ENCODE measurements around the gene NOS3.

The NOS3 gene

DNA sequence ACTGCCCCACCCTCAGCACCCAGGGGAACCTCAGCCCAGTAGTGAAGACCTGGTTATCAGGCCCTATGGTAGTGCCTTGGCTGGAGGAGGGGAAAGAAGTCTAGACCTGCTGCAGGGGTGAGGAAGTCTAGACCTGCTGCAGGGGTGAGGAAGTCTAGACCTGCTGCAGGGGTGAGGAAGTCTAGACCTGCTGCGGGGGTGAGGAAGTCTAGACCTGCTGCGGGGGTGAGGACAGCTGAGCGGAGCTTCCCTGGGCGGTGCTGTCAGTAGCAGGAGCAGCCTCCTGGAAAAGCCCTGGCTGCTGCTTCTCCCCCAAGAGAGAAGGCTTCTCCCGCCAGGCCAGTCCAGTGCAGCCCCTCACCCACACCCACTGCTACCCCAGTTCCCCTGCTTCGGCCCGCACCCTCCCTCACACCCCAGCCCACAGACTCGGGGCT is 6.3 kb downstream of the NOS3 start:
- TF ChIP-seq, protein P1, sequence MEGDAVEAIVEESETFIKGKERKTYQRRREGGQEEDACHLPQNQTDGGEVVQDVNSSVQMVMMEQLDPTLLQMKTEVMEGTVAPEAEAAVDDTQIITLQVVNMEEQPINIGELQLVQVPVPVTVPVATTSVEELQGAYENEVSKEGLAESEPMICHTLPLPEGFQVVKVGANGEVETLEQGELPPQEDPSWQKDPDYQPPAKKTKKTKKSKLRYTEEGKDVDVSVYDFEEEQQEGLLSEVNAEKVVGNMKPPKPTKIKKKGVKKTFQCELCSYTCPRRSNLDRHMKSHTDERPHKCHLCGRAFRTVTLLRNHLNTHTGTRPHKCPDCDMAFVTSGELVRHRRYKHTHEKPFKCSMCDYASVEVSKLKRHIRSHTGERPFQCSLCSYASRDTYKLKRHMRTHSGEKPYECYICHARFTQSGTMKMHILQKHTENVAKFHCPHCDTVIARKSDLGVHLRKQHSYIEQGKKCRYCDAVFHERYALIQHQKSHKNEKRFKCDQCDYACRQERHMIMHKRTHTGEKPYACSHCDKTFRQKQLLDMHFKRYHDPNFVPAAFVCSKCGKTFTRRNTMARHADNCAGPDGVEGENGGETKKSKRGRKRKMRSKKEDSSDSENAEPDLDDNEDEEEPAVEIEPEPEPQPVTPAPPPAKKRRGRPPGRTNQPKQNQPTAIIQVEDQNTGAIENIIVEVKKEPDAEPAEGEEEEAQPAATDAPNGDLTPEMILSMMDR (IDR thresholded peaks at IDR 0.05; ENCODE audit: insufficient read depth, low read depth, low read length, missing control alignments), result no peak
- no peak overlapping the region for H3K4me3 ChIP-seq (ENCODE audit: low read length)

DNA sequence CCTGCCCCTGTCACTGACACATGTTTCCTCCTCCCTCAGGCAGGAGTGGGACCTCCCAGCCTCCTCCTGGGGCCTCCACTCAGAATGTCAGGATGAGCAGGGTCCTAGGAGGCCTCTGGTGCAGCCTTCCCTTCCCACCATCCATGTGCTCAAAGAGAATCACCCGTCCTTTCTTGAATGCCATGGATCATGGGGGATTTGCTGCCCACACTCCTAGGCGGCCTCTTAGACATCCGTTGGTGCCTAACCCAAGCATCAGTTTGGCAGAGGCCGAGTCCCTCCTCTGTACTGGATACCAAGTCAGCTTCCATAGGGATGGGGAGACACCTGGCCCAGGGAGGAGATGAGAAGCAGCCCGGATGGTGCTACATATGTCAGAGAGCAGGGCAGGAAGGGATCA is 7.0 kb downstream of the NOS3 start:
- no peak for DNase-seq (ENCODE audit: low read depth)
- no peak overlapping the region for H3K4me3 ChIP-seq (ENCODE audit: low read length)
- TF ChIP-seq, protein P1 (IDR thresholded peaks at IDR 0.05; ENCODE audit: insufficient read depth, low read depth, low read length, missing control alignments), result no peak

More for the DNA sequence above, 6.3 kb downstream of the NOS3 start:
- DNase-seq (ENCODE audit: low read depth), result no peak

- no peak overlapping the region for H3K4me3 ChIP-seq (ENCODE audit: low read length)
- no peak for DNase-seq (ENCODE audit: low read depth)
- TF ChIP-seq, protein P1 (IDR thresholded peaks at IDR 0.05; ENCODE audit: insufficient read depth, low read depth, low read length, missing control alignments), result no peak
Observed at GRCh38 chr7:150998341-150998740, 7.5 kb downstream of the NOS3 start.

DNA sequence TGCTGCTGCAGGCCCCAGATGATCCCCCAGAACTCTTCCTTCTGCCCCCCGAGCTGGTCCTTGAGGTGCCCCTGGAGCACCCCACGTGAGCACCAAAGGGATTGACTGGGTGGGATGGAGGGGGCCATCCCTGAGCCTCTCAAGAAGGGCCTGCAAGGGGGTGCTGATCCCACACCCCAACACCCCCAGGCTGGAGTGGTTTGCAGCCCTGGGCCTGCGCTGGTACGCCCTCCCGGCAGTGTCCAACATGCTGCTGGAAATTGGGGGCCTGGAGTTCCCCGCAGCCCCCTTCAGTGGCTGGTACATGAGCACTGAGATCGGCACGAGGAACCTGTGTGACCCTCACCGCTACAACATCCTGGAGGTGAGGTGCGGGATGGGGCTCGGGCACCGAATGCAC is 8.2 kb downstream of the NOS3 start:
- TF ChIP-seq, protein P1 (IDR thresholded peaks at IDR 0.05; ENCODE audit: insufficient read depth, low read depth, low read length, missing control alignments), result no peak
- no peak for DNase-seq (ENCODE audit: low read depth)
- H3K4me3 ChIP-seq (ENCODE audit: low read length), result no peak overlapping the region

- H3K4me3 ChIP-seq (ENCODE audit: low read length), result no peak overlapping the region
- DNase-seq (ENCODE audit: low read depth), result no peak
- TF ChIP-seq, protein P1 (IDR thresholded peaks at IDR 0.05; ENCODE audit: insufficient read depth, low read depth, low read length, missing control alignments), result no peak
Observed at GRCh38 chr7:150999497-151000230, 8.8 kb downstream of the NOS3 start.

DNA sequence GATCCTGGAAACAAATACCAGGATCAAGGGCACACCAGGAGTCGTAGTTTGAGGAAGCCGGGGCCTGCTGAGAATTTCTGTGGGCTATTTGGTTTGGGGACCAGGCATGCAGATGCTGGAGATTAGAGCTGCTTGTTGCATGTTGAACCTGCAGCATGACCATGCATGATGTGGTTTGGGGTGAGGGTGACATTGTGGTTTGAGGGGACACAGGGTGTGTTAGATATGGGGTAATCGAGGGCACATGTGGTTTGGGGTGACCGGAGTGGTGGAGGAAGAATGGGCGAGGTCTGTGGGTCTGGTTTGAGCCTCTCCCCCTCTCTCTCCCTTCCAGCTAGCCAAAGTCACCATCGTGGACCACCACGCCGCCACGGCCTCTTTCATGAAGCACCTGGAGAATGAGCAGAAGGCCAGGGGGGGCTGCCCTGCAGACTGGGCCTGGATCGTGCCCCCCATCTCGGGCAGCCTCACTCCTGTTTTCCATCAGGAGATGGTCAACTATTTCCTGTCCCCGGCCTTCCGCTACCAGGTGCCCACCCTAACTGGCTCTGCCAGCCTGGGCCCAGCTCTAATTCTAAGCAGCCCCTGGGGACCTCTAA is 10.2 kb downstream of the NOS3 start:
- no peak for DNase-seq (ENCODE audit: low read depth)
- TF ChIP-seq, protein P1 (IDR thresholded peaks at IDR 0.05; ENCODE audit: insufficient read depth, low read depth, low read length, missing control alignments), result no peak

More for the DNA sequence above, 10.2 kb downstream of the NOS3 start:
- no peak overlapping the region for H3K4me3 ChIP-seq (ENCODE audit: low read length)
